Raji (cell line): Measurements from ENCODE around the gene PLB1.

Experiments
- POLR2A ChIP-seq: IDR thresholded peaks from 2 replicates; pipeline ENCODE4 v1.6.1; 2011; ENCODE audit warnings: low read depth, low read length, control low read depth; ENCODE audit not compliant: insufficient read depth

The PLB1 gene

GRCh38 chr2:28543316-28544035 is 47.6 kb downstream of the PLB1 start:
- no peak for TF ChIP-seq POLR2A

GRCh38 chr2:28544036-28544346 is 48.1 kb downstream of the PLB1 start:
- no peak for TF ChIP-seq POLR2A

GRCh38 chr2:28544405-28544921 is 48.6 kb downstream of the PLB1 start:
- TF ChIP-seq POLR2A, result no peak

- TF ChIP-seq POLR2A, result no peak
Observed at GRCh38 chr2:28544922-28545589, 49.2 kb downstream of the PLB1 start.

GRCh38 chr2:28545590-28546200 is 49.8 kb downstream of the PLB1 start:
- TF ChIP-seq POLR2A, result no peak

- TF ChIP-seq POLR2A, result no peak
Observed at GRCh38 chr2:28546242-28546641, 50.4 kb downstream of the PLB1 start.

GRCh38 chr2:28547223-28547860 is 51.5 kb downstream of the PLB1 start:
- TF ChIP-seq POLR2A, result no peak

- TF ChIP-seq POLR2A, result no peak
Observed at GRCh38 chr2:28547906-28548600, 52.2 kb downstream of the PLB1 start.

GRCh38 chr2:28552045-28552823 is 56.4 kb downstream of the PLB1 start:
- no peak for TF ChIP-seq POLR2A

GRCh38 chr2:28556303-28556702 is 60.4 kb downstream of the PLB1 start:
- TF ChIP-seq POLR2A, result no peak

GRCh38 chr2:28557389-28558131 is 61.7 kb downstream of the PLB1 start:
- TF ChIP-seq POLR2A, result no peak

- TF ChIP-seq POLR2A, result no peak
Observed at GRCh38 chr2:28558158-28558820, 62.4 kb downstream of the PLB1 start.

GRCh38 chr2:28558918-28559317 is 63.1 kb downstream of the PLB1 start:
- TF ChIP-seq POLR2A, result no peak

GRCh38 chr2:28563869-28564268 is 68.0 kb downstream of the PLB1 start:
- TF ChIP-seq POLR2A, result no peak

GRCh38 chr2:28564346-28564745 is 68.5 kb downstream of the PLB1 start:
- TF ChIP-seq POLR2A, result no peak
